ENCODE measurements around the gene VWA5B2. TPM values are rescaled to one million over a fixed set of nuclear protein-coding genes. Genes with fewer than 3 reads are reported as not detected.

VWA5B2 gene
- total RNA-seq, 1 experiment from 2014 or later, result 10.6 TPM

DNA sequence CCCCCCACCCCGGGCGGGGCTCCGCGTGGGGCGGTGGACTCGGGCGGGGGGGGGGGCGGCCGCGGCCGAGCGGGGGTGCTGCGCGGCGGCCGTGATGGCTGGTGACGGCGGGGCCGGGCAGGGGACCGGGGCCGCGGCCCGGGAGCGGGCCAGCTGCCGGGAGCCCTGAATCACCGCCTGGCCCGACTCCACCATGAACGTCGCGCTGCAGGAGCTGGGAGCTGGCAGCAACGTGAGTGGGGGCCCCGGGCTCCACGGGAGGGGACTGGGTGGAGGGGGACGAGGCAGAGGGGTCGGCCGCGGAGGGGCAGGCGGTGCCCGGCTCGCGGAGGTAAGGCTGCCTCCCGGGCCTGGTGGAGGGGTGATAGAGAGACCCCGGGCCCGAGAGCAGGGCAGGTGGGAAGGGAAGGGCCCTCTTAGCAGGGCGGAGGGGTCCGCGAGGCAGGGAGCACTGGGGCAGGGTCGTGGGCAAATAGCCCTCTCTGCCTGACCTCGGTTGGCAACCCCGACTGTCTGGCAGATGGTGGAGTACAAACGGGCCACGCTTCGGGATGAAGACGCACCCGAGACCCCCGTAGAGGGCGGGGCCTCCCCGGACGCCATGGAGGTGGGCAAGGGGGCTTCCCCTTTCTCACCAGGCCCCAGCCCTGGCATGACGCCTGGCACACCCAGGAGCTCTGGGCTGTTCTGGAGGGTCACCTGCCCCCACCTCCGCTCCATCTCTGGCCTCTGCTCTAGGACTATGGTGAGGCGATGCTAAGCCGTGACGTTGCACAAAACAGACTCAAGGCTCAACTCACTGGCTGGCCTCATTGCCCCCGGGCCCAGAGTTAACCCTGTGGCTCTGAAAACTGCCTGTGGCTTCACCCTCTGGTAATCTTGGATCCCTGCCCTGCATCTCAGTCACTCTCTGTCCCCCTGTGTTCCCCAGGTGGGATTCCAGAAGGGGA, 46.9 kb downstream of the VWA5B2 start, which contains the start of gene ECE2:
ECE2 (plus strand) TSS at position 62 of the 950 bp plus-strand sequence; CDS start at position 194, 132 bp downstream.
- no peak within 1 kb of the TSS for H3K9ac ChIP-seq (ENCODE audit: low read length)
- intact Hi-C loops (cut with micrococcal nuclease), result no loop called here
- DNase-seq (ENCODE audit: low read depth, low spot score), result no peak
- H3K9me2 ChIP-seq (ENCODE audit: insufficient read depth), result no peaks in the 10 kb centered on the region
- no peaks in the 10 kb centered on the region for H3K9me3 ChIP-seq (ENCODE audit: control insufficient read depth in 1 of 2, insufficient read depth in 1 of 2, low read depth in 1 of 2, low read length in 2 of 2)
- no peak within 1 kb of the TSS for H2AFZ ChIP-seq (ENCODE audit: low read depth, low read length, poor library complexity, severe bottlenecking)
- TF ChIP-seq JUND (IDR thresholded peaks at IDR 0.05) (no peak), SP1 (IDR thresholded peaks at IDR 0.05; ENCODE audit: low read depth) (no peak), EZH2phosphoT487 (IDR thresholded peaks at IDR 0.05; ENCODE audit: borderline replicate concordance) (no peak), POLR2A (IDR thresholded peaks at IDR 0.05; ENCODE audit: borderline replicate concordance, extremely low read depth, insufficient read depth, insufficient read length) (no peak), CTCF (IDR thresholded peaks at IDR 0.05 in 2 of 3, conservative IDR thresholded peaks at IDR 0.05 in 1 of 3; ENCODE audit: borderline replicate concordance in 1 of 3, insufficient read depth in 1 of 3, low read depth in 2 of 3, low read length in 2 of 3) (no peak), ATF3 (IDR thresholded peaks at IDR 0.05) (no peak)
- TF ChIP-seq, protein P1, sequence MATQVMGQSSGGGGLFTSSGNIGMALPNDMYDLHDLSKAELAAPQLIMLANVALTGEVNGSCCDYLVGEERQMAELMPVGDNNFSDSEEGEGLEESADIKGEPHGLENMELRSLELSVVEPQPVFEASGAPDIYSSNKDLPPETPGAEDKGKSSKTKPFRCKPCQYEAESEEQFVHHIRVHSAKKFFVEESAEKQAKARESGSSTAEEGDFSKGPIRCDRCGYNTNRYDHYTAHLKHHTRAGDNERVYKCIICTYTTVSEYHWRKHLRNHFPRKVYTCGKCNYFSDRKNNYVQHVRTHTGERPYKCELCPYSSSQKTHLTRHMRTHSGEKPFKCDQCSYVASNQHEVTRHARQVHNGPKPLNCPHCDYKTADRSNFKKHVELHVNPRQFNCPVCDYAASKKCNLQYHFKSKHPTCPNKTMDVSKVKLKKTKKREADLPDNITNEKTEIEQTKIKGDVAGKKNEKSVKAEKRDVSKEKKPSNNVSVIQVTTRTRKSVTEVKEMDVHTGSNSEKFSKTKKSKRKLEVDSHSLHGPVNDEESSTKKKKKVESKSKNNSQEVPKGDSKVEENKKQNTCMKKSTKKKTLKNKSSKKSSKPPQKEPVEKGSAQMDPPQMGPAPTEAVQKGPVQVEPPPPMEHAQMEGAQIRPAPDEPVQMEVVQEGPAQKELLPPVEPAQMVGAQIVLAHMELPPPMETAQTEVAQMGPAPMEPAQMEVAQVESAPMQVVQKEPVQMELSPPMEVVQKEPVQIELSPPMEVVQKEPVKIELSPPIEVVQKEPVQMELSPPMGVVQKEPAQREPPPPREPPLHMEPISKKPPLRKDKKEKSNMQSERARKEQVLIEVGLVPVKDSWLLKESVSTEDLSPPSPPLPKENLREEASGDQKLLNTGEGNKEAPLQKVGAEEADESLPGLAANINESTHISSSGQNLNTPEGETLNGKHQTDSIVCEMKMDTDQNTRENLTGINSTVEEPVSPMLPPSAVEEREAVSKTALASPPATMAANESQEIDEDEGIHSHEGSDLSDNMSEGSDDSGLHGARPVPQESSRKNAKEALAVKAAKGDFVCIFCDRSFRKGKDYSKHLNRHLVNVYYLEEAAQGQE (IDR thresholded peaks at IDR 0.05; ENCODE audit: low read depth), result no peak
- ATAC-seq, result no peak
- ChIA-PET POLR2A (no interaction called here), RAD21 (ENCODE audit: low non-redundant PET in 1 of 2, low total read pairs in 2 of 2, uncharacterized antibody in 2 of 2, unreplicated experiment in 2 of 2) (no interaction called here), CTCF (no interaction called here)
- no peak within 1 kb of the TSS for H3K4me3 ChIP-seq (replicated peaks in 1 of 2; ENCODE audit: low read depth in 1 of 2, low read length in 2 of 2)
- no peaks in the 10 kb centered on the region for H3K36me3 ChIP-seq (ENCODE audit: control insufficient read depth in 1 of 2, insufficient read depth in 2 of 2, low read length in 2 of 2)
- H3K4me2 ChIP-seq (ENCODE audit: low read length), result no peak within 1 kb of the TSS
- H3K27ac ChIP-seq (ENCODE audit: low read depth, low read length), result no peak within 1 kb of the TSS
- no peaks in the 10 kb centered on the region for H3K79me2 ChIP-seq (ENCODE audit: insufficient read depth, low read length)
- no peaks in the 10 kb centered on the region for H3K27me3 ChIP-seq (ENCODE audit: insufficient read depth, low read length)
- no peaks in the 10 kb centered on the region for H4K20me1 ChIP-seq (ENCODE audit: insufficient read depth)
- no peaks in the 10 kb centered on the region for H3K4me1 ChIP-seq (ENCODE audit: control insufficient read depth in 1 of 2, insufficient read depth in 2 of 2, low read length in 2 of 2)
- no TSS peak for BruUV-seq (replicated peaks)
